DMS153 (cell line): ENCODE results near the gene PTPN6.

Source experiments
- DNase-seq: peaks from one replicate; lab custom pipeline; 2025; lab: John Stamatoyannopoulos, UW

PTPN6 gene

DNA sequence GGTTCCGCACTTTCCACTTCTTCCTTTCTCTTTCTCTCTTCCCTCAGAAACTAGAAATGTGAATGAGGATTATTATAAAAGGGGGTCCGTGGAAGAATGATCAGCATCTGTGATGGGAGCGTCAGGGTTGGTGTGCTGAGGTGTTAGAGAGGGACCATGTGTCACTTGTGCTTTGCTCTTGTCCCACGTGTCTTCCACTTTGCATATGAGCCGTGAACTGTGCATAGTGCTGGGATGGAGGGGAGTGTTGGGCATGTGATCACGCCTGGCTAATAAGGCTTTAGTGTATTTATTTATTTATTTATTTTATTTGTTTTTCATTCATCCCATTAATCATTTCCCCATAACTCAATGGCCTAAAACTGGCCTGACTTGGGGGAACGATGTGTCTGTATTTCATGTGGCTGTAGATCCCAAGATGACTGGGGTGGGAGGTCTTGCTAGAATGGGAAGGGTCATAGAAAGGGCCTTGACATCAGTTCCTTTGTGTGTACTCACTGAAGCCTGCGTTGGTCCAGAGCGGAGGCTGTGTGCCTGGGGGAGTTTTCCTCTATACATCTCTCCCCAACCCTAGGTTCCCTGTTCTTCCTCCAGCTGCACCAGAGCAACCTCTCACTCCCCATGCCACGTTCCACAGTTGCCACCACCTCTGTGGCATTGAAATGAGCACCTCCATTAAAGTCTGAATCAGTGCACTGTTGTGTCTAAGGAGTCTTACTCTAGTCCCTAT is 28.0 kb upstream of the PTPN6 start:
- no peak for DNase-seq

DNA sequence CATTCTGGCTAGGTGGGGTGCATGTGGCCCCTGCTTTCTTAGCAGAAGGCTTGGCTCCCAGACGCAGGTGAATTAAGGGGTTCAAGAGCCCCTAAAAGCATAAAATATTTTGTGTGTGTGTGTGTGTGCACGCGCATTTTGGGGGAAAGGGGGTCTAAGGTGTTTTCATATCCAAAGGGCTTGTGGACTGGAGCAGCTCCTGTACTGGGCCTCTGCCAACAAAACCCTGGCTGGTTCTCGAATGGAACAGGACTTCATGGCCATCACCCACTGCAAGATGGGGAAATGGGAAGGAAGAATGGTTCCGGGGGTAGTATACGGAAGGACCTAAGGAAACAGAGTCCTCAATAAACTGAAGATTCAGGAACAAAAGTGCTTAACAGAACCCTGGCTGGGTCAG is 27.3 kb upstream of the PTPN6 start:
- no peak for DNase-seq

DNA sequence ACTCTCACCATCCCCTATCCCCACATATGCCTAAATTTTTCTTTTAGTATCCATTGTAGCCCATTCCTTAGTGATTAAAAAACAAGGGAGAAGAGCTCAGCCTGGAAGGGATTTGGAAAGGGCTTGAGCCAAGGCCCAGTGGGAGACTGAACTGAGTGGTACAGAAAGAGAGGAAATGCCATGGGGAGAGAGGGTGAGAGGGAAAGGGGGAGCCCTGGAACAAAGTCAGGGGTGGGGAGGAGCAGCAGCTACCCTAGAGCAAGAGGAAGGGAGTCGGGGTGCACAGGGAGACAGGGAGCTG is 26.0 kb upstream of the PTPN6 start:
- DNase-seq, result no peak

DNA sequence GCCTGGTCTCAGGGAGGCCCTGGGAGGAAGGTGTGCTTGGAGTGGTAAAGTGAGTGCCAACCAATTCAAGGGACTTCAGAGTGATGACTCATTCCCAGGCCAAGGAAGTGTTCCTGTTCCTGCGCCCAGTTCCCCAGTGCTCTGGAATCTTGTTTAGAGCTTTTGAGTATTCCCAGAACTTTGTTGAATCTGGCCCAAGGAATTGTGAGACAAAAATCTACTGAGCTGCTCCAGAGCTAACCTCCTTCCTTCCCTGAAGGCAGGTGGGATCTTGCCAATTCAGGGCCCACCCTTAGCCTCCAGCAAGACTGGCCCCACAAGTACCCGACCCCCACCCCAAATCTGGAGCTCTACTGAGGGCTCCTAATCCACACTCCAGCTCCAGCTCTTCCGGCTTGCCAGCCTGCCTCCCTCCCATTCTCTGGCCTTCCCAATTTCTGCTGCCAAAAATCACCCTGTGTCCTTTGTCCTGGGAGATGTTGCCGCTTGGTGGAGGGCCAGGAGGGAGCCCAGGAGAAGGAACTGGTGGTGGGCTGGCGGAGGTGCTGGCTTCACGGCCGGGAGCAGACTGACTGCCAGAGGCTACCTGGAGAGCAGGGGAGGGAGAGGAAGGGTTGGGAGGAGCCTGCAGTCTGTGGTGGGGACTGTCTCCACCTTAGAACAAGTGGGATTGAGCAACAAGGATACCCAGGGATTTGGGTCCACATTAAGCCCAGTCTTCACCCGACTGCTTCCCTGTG is 25.4 kb upstream of the PTPN6 start:
- no peak for DNase-seq

DNA sequence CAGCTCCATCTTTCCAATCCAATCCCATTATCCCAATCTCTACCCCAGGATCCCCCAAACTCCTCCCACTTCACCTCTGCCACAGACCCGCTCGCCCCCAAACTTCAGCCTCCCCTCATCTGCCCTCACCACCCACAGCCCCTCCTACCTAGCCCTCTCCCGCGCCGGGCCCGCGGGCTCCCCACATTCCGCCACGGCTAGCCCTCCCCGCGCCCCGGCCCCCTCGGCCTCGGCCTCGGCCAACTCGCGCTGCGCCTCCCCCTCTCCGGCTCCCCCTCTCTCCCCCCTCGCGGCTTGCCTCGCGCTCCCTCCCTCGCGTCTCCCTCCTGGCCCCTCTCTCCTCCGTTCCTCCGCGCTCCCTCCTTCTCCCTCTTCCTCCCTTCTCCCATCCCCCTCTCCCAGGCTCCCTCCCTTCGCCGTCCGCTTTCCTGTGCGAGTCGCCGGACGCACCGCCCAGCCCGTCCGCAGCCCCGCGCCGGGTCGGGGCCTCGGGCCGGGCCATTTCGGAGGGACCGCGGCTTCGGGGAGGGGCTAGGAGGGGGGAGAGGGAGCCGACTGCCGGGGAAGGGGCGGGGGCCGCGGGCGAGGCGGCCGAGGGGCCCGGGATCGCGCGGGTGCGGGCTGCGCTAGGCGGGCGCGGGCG is 23.7 kb upstream of the PTPN6 start, which contains the start of gene ATN1:
Gene ATN1 (plus strand): TSS at position 581 of the 643 bp plus-strand sequence. CDS start 6,043 bp downstream, outside the sequence.
- DNase-seq, result peak; percentile 19

DNA sequence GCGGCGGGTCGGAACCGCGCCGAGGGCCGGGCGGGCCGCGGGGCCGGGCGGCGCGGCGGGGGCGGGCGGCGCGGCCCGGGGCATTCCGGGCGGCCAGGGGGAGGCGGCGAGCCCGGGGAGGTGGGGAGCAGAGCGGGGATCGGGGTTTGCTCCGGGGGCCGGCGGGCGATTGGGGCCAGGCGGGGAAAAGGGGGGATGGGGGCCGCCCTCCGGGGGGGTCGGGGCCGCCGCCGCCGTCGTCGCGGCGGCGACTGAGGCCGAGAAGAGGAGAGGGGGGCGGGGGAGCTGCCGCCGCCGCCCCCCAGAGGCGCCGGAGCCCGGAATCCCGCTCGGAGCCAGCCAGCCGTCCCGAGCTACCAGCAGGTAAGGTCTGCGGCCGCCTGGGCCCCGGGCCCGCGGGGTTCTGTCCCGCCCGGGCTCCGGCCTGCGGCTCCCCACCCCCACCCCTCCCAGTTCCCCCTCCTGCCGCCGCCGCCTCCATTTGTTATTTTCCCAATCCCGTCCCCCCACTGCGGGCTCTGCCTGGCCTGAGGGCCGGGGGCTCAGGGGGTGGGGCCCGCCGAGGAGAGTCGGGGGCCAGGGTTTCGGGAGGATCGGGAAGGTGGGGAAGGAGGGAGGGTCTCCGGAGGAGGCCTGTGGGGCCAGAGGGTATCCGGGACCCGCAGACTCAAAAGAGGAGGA is 23.0 kb upstream of the PTPN6 start:
- no peak for DNase-seq

DNA sequence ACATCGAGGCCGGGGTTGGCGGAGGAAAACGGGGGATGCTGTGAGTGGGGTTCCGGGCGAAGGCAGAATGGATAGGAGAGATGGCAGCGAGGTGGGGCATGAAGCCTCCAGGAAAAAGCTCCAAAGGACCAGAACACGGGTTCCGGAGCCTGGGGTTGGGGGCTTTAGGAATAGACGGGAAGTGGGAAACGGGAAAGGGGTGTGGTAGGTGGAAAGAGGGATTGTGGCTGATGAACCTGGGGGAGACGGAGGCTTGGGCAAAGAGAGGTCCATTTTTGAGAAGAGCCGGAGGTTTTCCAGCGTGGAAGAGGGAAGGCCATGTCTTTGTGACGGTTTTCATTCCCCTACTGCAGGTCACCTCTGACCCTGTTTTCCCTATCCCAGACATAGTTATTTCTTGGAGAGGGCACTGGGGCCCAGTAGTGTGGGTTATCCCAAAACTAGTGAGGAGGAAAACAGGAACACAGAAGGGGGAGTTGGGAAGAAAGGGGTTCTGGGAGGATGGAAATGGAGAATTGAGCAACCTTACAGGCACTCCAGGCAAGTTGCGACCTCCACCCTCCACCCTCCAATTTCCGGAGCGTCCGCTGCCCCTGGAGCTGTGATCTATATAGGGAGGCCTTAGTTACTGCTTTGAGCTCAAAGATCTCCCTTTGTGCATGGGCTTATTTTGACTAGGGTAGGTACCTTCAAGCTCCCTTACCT is 22.3 kb upstream of the PTPN6 start:
- no peak for DNase-seq

DNA sequence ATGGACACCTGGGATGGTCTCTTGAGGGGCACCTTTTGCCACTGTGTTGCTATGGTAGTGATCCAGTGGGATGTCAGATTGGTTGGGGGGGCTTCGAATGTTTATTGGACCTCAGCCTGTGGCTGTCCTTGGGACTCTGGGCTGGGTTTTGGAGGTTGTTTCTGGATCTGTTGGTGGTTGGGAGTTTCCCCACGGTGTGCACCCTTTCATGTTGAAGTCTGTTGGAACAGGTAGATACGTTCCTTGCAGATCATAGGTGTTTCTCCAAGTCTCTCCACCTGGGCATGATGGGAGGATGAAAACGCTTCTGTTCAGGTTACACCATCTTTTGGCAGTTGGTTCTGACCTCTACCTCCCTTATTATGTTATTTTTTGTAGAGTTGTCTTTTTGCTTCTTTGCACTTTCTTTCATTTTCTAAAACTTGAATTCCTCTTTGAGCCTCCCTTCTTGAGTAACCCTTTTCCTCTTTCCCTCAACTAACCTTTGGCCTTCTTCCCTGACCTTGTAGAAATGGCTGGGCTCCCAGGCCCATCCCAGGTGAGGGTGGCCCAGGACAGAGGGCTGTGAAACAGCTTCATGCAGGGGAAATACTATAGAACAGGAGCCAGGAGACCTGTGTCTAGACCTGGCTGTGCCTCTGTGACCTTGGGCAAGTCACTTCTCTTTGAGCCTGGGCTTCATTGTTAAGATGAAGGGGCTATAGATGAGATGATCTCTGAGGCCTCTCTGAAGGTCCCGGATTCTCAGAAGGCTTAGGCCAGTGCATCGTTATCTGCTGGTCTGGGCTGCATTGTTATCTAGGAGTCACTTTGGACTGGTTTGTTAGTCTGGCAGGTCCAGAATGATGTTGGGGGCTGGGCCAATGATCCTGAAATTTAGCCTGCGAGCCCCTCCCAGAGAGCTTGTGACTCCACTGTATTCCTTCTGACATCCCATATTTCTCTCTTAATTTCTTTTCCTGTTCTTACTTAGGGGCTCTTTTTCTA is 21.4 kb upstream of the PTPN6 start:
- DNase-seq, result no peak

DNA sequence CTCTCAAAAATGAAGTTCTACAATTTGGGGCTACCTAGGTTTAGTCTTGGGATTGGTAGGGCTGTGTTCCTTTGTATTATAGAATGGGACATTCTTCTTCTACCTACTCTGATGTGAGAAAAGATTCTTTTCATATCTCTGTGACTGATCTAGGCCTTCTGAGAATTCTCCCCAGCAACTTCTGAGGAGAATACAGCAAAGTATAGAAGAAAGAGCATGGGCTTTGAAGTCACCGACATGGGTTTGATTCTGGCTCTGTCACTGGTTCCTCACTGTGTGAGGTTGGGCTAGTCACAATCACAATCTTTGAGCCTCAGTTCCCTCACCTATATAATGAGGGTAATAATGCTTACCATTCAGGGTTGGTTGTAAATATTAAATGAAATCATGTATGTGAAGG is 18.4 kb upstream of the PTPN6 start:
- no peak for DNase-seq

DNA sequence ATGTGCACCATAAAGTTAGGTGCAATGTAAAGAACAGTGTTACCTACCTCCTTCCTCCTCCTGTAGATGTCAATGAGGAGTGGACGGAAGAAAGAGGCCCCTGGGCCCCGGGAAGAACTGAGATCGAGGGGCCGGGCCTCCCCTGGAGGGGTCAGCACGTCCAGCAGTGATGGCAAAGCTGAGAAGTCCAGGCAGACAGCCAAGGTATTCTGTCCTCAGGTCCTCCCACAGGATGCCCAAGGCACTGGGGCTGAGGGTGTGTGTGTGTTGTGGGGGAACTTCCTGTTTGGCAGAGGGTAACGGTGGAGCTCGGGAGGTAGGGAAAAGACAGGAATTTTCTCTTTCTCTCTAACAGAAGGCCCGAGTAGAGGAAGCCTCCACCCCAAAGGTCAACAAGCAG is 17.0 kb upstream of the PTPN6 start:
- DNase-seq, result no peak

DNA sequence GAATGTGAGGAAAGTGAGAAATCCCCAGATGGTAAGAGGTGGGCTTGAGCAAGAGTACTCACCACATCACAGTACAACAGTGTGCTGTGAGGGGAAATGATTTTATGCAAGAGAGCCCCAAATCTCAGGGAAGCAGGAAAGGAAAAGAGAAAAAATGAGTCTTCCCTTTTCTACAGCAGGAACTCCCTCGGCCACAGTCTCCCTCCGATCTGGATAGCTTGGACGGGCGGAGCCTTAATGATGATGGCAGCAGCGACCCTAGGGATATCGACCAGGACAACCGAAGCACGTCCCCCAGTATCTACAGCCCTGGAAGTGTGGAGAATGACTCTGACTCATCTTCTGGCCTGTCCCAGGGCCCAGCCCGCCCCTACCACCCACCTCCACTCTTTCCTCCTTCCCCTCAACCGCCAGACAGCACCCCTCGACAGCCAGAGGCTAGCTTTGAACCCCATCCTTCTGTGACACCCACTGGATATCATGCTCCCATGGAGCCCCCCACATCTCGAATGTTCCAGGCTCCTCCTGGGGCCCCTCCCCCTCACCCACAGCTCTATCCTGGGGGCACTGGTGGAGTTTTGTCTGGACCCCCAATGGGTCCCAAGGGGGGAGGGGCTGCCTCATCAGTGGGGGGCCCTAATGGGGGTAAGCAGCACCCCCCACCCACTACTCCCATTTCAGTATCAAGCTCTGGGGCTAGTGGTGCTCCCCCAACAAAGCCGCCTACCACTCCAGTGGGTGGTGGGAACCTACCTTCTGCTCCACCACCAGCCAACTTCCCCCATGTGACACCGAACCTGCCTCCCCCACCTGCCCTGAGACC is 15.6 kb upstream of the PTPN6 start:
- DNase-seq, result no peak

DNA sequence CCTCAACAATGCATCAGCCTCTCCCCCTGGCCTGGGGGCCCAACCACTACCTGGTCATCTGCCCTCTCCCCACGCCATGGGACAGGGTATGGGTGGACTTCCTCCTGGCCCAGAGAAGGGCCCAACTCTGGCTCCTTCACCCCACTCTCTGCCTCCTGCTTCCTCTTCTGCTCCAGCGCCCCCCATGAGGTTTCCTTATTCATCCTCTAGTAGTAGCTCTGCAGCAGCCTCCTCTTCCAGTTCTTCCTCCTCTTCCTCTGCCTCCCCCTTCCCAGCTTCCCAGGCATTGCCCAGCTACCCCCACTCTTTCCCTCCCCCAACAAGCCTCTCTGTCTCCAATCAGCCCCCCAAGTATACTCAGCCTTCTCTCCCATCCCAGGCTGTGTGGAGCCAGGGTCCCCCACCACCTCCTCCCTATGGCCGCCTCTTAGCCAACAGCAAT is 14.9 kb upstream of the PTPN6 start:
- DNase-seq, result no peak

DNA sequence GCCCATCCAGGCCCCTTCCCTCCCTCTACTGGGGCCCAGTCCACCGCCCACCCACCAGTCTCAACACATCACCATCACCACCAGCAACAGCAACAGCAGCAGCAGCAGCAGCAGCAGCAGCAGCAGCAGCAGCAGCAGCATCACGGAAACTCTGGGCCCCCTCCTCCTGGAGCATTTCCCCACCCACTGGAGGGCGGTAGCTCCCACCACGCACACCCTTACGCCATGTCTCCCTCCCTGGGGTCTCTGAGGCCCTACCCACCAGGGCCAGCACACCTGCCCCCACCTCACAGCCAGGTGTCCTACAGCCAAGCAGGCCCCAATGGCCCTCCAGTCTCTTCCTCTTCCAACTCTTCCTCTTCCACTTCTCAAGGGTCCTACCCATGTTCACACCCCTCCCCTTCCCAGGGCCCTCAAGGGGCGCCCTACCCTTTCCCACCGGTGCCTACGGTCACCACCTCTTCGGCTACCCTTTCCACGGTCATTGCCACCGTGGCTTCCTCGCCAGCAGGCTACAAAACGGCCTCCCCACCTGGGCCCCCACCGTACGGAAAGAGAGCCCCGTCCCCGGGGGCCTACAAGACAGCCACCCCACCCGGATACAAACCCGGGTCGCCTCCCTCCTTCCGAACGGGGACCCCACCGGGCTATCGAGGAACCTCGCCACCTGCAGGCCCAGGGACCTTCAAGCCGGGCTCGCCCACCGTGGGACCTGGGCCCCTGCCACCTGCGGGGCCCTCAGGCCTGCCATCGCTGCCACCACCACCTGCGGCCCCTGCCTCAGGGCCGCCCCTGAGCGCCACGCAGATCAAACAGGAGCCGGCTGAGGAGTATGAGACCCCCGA is 14.3 kb upstream of the PTPN6 start:
- no peak for DNase-seq

DNA sequence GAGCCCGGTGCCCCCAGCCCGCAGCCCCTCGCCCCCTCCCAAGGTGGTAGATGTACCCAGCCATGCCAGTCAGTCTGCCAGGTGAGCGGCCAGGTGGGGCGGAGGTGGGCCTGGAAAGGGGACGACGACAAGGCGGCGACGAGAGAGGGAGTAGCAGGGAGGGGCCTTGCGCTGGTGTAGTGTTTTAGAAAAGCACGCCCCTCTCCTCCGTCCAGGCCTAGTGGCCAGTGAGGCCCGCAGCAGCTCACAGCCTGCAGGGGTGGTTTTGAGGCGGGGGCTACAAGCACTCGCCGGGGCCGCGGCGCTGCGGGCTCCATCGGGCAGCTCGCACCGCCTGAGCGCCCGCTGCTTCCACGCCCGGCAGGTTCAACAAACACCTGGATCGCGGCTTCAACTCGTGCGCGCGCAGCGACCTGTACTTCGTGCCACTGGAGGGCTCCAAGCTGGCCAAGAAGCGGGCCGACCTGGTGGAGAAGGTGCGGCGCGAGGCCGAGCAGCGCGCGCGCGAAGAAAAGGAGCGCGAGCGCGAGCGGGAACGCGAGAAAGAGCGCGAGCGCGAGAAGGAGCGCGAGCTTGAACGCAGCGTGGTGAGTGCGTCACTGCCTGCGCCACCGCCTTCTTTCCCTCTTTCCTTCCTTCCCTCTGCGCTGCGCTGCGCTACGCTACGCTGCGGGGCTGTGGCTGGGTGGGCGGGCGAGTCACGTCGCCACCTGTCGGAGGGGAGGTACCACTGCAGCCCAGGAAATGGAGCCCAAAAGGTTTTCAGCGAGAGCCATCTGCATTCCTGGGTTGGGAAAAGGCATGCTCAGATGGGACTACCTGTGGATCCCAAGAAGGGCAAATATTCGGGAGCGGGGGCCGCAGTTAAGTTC is 13.4 kb upstream of the PTPN6 start:
- DNase-seq, result peak; percentile 93

DNA sequence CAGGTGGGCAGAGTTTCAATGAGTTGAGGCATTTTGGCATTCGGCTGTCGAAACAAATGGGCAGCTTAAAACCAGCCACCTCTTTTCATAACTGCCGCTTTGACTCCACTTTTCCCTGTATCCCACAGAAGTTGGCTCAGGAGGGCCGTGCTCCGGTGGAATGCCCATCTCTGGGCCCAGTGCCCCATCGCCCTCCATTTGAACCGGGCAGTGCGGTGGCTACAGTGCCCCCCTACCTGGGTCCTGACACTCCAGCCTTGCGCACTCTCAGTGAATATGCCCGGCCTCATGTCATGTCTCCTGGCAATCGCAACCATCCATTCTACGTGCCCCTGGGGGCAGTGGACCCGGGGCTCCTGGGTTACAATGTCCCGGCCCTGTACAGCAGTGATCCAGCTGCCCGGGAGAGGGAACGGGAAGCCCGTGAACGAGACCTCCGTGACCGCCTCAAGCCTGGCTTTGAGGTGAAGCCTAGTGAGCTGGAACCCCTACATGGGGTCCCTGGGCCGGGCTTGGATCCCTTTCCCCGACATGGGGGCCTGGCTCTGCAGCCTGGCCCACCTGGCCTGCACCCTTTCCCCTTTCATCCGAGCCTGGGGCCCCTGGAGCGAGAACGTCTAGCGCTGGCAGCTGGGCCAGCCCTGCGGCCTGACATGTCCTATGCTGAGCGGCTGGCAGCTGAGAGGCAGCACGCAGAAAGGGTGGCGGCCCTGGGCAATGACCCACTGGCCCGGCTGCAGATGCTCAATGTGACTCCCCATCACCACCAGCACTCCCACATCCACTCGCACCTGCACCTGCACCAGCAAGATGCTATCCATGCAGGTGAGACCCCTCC is 12.6 kb upstream of the PTPN6 start:
- no peak for DNase-seq

DNA sequence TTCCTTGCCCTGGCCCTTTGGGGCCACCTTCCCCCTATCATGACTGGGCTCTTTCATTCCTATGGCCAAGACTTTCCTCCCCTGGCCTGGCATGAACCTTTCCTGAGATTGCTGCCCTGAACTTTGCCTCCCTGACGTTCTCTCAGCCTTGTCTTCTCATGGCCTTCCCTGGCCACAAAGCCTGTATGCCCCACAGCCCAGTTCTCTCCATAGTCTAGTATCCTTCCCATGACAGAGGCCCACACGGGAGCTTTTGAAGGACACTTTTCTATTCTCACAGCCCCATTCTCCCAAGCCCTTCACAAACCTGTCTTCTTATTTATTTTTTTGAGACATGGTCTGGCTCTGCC is 12.0 kb upstream of the PTPN6 start:
- DNase-seq, result no peak

DNA sequence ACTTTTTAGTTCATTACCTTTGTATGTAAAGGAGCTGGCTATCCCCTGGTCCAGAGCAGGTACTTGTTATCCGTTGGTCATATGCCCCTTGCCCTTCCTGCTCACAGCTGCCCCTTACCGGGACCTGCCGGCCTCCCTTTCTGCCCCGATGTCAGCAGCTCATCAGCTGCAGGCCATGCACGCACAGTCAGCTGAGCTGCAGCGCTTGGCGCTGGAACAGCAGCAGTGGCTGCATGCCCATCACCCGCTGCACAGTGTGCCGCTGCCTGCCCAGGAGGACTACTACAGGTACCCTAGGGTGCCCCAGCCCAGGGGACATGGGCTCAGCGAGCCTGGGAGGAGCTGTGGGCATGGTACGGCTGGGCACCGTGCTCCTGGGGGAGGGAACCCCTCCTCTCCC is 9.9 kb upstream of the PTPN6 start:
- no peak for DNase-seq
